GM18909 (cell line): ENCODE measurements around the gene TRPV3.
"Not testable (repeated sequence)": the region's sequence is repeated elsewhere in the genome, so short reads cannot be mapped to it uniquely, and the experiment has no call there.

ENCODE experiments used
- ATAC-seq: cut with Tn5 transposase; IDR thresholded peaks from one replicate; pipeline ENCODE4 v1.9.1; 2021; ENCODE audit warnings: mild to moderate bottlenecking; ENCODE audit not compliant: unreplicated experiment, poor library complexity

Gene TRPV3

DNA sequence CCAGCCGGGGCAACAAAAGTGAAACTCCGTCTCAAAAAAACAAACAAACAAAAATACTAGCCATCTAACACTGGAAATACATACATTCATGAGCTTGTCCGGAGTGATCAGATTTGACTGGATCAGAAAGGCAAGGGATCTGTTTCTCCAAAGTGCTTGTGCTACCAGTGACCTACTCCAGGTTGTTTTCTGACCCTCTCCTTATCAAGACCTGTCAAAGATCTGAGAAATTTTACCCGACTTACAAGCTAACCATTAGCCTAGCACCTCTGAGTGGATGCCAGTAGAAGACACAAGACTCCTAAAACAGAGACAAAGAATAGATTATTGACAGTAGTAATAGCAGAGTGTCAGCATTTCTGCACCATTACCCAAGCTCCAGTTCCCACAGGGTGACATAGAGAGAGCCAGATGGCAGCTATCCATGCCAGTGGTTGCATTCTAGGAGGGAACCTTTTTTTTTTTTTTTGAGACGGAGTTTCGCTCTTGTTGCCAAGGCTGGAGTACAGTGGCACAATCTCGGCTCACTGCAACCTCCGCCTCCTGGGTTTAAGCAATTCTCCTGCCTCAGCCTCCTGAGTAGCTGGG lies 72.0 kb downstream of the TRPV3 start:
- no peak for ATAC-seq

DNA sequence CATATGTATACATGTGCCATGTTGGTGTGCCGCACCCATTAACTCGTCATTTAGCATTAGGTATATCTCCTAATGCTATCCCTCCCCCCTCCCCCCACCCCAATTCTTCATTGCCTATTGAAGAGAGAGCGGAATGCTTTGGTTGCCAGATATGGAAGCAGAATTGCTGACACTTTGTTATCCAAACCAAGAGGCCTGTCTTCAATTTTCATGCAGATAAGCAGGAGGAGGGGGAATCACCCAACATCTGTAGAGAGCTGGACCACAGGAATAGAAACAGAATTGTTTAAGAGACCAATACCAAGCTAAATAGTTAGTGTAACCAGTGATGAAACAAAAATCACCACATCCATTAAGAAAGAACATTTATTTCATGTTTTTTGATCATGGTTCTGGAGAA lies 74.8 kb downstream of the TRPV3 start:
- ATAC-seq = no peak

DNA sequence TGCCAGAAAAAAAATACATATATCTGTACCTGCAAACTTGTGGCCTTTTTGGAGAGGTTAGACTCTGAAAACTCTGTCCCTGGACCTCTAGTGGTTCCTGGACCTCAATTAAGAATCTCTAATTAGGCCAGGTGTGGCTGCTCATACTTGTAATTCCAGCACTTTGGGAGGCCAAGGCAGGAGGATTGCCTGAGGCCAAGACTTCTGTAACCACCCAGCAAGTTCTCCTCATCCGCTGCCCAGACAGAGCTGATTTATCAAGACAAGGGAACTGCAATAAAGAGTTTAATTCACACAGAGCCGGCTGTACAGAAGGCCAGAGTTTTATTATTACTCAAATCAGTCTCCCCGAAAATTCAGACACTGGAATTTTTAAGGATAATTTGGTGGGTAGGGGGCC lies 77.6 kb downstream of the TRPV3 start:
- ATAC-seq = no peak

GRCh38 chr17:3475812-3476610 lies 81.6 kb downstream of the TRPV3 start, which contains the start of gene ASPA:
Gene ASPA (plus strand): TSS chr17:3475997. CDS start chr17:3476160, 163 bp downstream.
- ATAC-seq = no peak

DNA sequence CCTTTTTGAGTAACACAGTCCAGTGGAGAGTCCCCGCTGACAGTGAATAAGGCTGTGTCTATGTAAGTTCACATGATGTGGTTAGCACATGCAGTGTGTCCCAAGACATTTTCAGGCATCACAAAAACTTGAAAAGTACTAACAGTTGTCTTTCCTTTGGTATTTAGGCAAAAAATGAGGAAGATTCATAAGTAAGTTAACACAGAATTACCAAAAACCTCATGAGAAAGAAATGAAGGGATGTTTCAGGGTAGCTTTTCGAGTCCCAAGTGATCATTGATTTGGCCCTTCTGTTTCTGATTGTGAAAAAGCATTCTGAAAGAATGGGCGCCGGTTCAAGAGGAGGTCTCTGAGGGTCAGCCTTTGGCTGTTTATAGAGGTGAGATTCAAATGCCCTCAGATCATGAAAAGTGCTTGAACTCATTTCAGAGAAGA lies 82.3 kb downstream of the TRPV3 start:
- ATAC-seq = no peak

- ATAC-seq = no peak
These were observed 83.4 kb downstream of the TRPV3 start for GRCh38 chr17:3474212-3474611.

- ATAC-seq = no peak
These were observed 85.5 kb downstream of the TRPV3 start for GRCh38 chr17:3472137-3472536.

GRCh38 chr17:3471599-3471998 lies 86.0 kb downstream of the TRPV3 start, which contains the start of gene SPATA22:
Gene SPATA22 (minus strand): TSS chr17:3471819. CDS start chr17:3469325, 2,494 bp downstream.
- no peak for ATAC-seq

DNA sequence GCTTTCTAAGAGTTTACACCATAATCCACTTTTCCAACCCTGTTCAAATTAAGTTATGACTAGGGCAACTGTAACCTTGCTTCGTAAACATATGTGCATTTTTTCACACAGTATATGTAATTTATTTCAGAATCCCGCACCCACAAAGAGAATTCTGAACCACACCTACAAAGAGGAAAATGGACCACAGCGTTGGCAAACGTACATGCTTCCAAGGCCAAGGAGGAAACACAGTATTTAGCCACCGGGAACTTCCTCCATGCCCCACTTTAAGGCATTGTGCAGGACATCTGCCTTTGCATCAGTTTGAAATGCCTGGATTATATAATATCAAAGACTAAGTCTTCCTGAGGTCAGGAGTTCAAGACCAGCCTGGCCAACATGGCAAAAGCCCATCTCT lies 88.1 kb downstream of the TRPV3 start:
- no peak for ATAC-seq

DNA sequence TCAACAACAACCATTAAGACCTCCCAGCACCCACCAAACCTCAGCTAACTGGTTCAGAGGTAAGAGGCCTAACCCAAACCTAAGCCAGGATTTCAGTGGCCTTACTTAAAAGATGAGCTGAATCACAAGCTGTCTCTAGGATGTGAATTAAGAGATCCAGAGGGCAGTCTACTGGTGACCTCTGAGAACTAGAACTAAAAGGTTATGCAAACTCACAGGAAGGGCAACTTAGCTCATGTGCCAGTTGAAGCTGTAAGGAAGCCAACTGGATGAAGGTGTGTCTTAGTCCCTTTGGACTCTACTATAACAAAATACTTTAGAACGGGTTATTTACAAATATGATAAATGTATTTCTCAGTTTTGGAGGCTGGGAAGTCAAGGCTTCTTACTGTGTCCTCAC lies 91.3 kb downstream of the TRPV3 start:
- ATAC-seq = not testable (repeated sequence)
